ENCODE measurements around the gene SPACDR.
A peak's percentile ranks its signal among the peaks of the same experiment; 100 is the strongest.
"Not testable (repeated sequence)": the region's sequence is repeated elsewhere in the genome, so short reads cannot be mapped to it uniquely, and the experiment has no call there.

SPACDR gene

GRCh38 chr7:100464210-100464660 is at the start of gene SPACDR:
SPACDR (minus strand) TSS chr7:100464260; CDS start chr7:100464025, 235 bp downstream.
- H3K36me3 ChIP-seq (ENCODE audit: control insufficient read depth in 2 of 2, insufficient read depth in 2 of 2, low read length in 2 of 2): peaks cover 0 to 16% of the 10 kb centered on the region in 2 donors
- peaks cover 0 to under 1% of the 10 kb centered on the region in 2 donors for H3K4me1 ChIP-seq (ENCODE audit: control insufficient read depth in 2 of 2, insufficient read depth in 2 of 2, low read length in 2 of 2)
- no peaks in the 10 kb centered on the region for H3K9me3 ChIP-seq (ENCODE audit: control insufficient read depth in 2 of 2, low read length in 2 of 2)
- no peaks in the 10 kb centered on the region for H3K27me3 ChIP-seq (ENCODE audit: control insufficient read depth in 2 of 2, insufficient read depth in 2 of 2, low read length in 2 of 2)
- no peak within 1 kb of the TSS for H3K27ac ChIP-seq (ENCODE audit: low read depth in 2 of 2, low read length in 2 of 2)
- H3K9ac ChIP-seq (ENCODE audit: low read depth in 1 of 2, low read length in 2 of 2): no peak within 1 kb of the TSS
- H3K4me3 ChIP-seq (ENCODE audit: low read length in 2 of 2): no peak within 1 kb of the TSS

DNA sequence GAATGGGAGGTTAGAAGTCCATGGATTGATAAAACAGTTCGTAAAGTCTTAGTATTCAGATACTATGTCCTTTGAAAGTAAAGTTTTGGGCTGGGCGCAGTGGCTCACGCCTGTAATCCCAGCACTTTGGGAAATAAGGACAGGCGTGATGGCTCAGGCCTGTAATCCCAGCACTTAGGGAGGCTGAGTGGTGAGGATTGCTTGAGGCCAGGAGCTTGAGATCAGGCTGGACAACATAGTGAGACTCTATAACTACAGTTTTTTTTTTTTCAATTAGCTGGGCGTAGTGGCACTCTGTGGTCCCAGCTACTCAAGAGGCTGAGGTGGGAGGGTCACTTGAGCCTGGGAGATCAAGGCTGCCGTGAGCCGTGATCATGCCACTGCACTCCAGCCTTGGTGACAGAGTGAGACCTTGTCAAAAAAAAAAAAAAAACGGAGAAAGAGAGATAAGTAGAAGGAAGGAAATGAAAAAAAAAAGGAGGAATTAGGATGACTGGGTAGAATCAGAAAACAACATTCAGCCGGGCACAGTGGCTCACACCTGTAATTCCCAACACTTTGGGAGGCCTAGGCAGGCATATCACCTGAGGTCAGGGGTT is 49.3 kb upstream of the SPACDR start:
- Histone ChIP-seq H3K27me3 (ENCODE audit: control insufficient read depth in 2 of 2, insufficient read depth in 2 of 2, low read length in 2 of 2) (no peaks in the 10 kb centered on the region), H3K9ac (ENCODE audit: low read depth in 1 of 2, low read length in 2 of 2) (no peak overlapping the region), H3K4me3 (ENCODE audit: low read length in 2 of 2) (no peak overlapping the region)

DNA sequence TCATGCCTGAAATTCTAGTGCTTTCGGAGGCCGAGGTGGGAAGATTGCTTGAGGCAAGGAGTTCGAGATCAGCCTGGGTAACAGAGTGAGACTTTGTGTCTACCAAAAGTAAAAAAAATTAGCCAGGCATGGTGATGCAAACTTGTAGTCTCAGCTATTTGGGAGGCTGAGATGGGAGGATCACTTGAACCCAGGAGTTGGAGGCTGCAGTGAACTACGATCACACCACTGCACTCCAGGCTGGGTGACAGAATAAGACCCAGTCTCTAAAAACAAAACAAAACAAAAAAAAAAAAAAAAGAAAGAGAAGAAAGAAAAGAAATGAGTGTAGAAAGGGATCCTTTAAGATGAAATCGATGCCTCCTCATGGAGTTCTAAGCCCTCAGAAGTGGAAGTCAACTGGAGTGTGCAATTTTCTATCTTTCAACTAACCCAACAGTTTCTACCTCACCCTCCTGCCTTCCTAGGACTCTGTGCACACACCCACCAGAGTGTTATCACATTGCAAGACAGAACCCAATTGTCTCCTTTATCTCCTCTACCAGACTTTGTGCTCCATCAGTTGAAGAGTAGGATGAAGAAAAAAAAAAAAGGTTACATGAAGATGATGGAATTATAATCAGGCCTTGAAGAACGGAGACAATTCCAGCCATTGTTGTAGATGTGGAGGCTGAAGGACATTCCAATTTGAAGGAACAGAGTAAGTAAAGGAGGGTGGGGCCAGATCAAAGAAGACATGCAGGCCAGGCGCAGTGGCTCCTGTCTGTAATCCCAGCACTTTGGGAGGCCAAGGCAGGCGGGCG is 46.6 kb upstream of the SPACDR start:
- Histone ChIP-seq H3K36me3 (ENCODE audit: control insufficient read depth in 2 of 2, insufficient read depth in 2 of 2, low read length in 2 of 2) (no peaks in the 10 kb centered on the region), H3K9me3 (ENCODE audit: control insufficient read depth in 2 of 2, low read length in 2 of 2) (no peaks in the 10 kb centered on the region), H3K27me3 (ENCODE audit: control insufficient read depth in 2 of 2, insufficient read depth in 2 of 2, low read length in 2 of 2) (no peaks in the 10 kb centered on the region), H3K27ac (ENCODE audit: low read depth in 2 of 2, low read length in 2 of 2) (no peak overlapping the region), H3K4me3 (ENCODE audit: low read length in 2 of 2) (no peak overlapping the region), H3K4me1 (ENCODE audit: control insufficient read depth in 2 of 2, insufficient read depth in 2 of 2, low read length in 2 of 2) (no peaks in the 10 kb centered on the region), H3K9ac (ENCODE audit: low read depth in 1 of 2, low read length in 2 of 2) (no peak overlapping the region)

More for the DNA sequence above, 49.3 kb upstream of the SPACDR start:
- Histone ChIP-seq H3K4me1 (ENCODE audit: control insufficient read depth in 2 of 2, insufficient read depth in 2 of 2, low read length in 2 of 2) (peaks cover 0 to 3% of the 10 kb centered on the region in 2 donors), H3K36me3 (ENCODE audit: control insufficient read depth in 2 of 2, insufficient read depth in 2 of 2, low read length in 2 of 2) (no peaks in the 10 kb centered on the region), H3K27ac (ENCODE audit: low read depth in 2 of 2, low read length in 2 of 2) (no peak overlapping the region), H3K9me3 (ENCODE audit: control insufficient read depth in 2 of 2, low read length in 2 of 2) (no peaks in the 10 kb centered on the region)

DNA sequence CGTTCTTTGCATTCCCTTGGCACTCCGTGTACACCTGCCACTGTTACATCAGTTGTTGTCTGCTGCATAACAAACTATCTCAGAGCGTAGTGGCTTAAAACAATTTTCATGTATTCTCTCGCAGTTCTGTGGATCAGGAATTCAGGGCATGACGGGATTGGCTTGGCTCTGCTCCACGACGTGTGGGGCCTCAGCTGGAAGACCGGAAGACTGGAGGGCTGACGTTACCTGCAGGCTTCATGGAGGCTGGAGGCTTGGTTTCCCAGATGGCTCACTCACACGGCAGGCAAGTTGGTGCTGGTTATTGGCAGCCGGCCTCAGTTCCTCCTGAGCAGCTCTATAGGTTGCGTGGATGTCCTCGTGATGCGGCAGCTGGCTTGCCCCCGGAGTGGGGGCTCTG is 45.2 kb upstream of the SPACDR start:
- H3K27me3 ChIP-seq (ENCODE audit: control insufficient read depth in 2 of 2, insufficient read depth in 2 of 2, low read length in 2 of 2): no peaks in the 10 kb centered on the region
- H3K4me1 ChIP-seq (ENCODE audit: control insufficient read depth in 2 of 2, insufficient read depth in 2 of 2, low read length in 2 of 2): no peaks in the 10 kb centered on the region
- H3K9ac ChIP-seq (ENCODE audit: low read depth in 1 of 2, low read length in 2 of 2): no peak overlapping the region
- H3K27ac ChIP-seq (ENCODE audit: low read depth in 2 of 2, low read length in 2 of 2): no peak overlapping the region
- H3K36me3 ChIP-seq (ENCODE audit: control insufficient read depth in 2 of 2, insufficient read depth in 2 of 2, low read length in 2 of 2): no peaks in the 10 kb centered on the region
- H3K4me3 ChIP-seq (ENCODE audit: low read length in 2 of 2): peak overlapping the region in 1 of 2 donors; percentile 13
- no peaks in the 10 kb centered on the region for H3K9me3 ChIP-seq (ENCODE audit: control insufficient read depth in 2 of 2, low read length in 2 of 2)

- no peaks in the 10 kb centered on the region for H3K27me3 ChIP-seq (ENCODE audit: control insufficient read depth in 2 of 2, insufficient read depth in 2 of 2, low read length in 2 of 2)
Observed at GRCh38 chr7:100506356-100506923, 42.4 kb upstream of the SPACDR start.

DNA sequence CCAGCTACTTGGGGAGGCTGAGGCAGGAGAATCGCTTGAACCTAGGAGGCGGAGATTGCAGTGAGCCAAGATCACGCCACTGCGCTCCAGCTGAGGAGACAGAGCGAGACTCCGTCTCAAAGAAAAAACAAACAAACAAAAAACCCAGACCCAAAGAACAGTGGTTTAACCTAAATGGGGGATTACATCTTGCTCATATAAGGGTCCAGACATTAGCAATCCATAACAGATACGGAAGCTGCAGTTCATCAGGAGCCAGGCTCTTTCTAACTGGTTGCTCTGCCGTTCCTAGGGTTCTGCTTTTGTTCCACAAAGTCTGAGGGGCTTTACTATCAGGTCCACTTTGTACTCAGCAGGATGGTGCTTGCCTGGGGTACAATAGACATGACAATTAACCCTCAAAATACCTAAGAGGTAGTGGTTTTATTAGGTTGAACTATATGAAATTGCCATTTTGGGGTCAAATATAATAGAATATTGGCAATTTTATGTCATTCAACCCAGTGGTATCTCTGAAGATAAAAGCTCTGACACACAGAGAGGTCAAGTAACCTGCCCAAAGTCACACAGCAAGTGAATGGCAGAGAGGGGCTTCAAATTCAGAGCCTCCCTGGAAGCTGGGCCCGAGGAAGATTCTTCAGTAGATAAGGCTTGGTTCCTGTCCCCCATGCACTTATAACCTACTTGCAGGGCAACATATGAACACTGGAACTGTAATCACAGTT is 41.0 kb upstream of the SPACDR start:
- Histone ChIP-seq H3K9me3 (ENCODE audit: control insufficient read depth in 2 of 2, low read length in 2 of 2) (no peaks in the 10 kb centered on the region), H3K36me3 (ENCODE audit: control insufficient read depth in 2 of 2, insufficient read depth in 2 of 2, low read length in 2 of 2) (no peaks in the 10 kb centered on the region), H3K4me1 (ENCODE audit: control insufficient read depth in 2 of 2, insufficient read depth in 2 of 2, low read length in 2 of 2) (no peaks in the 10 kb centered on the region), H3K9ac (ENCODE audit: low read depth in 1 of 2, low read length in 2 of 2) (no peak overlapping the region), H3K27ac (ENCODE audit: low read depth in 2 of 2, low read length in 2 of 2) (no peak overlapping the region), H3K4me3 (ENCODE audit: low read length in 2 of 2) (no peak overlapping the region), H3K27me3 (ENCODE audit: control insufficient read depth in 2 of 2, insufficient read depth in 2 of 2, low read length in 2 of 2) (no peaks in the 10 kb centered on the region)

More at GRCh38 chr7:100506356-100506923, 42.4 kb upstream of the SPACDR start:
- no peak overlapping the region for H3K4me3 ChIP-seq (ENCODE audit: low read length in 2 of 2)
- H3K9me3 ChIP-seq (ENCODE audit: control insufficient read depth in 2 of 2, low read length in 2 of 2): no peaks in the 10 kb centered on the region
- no peak overlapping the region for H3K27ac ChIP-seq (ENCODE audit: low read depth in 2 of 2, low read length in 2 of 2)
- H3K9ac ChIP-seq (ENCODE audit: low read depth in 1 of 2, low read length in 2 of 2): no peak overlapping the region
- H3K4me1 ChIP-seq (ENCODE audit: control insufficient read depth in 2 of 2, insufficient read depth in 2 of 2, low read length in 2 of 2): no peaks in the 10 kb centered on the region
- no peaks in the 10 kb centered on the region for H3K36me3 ChIP-seq (ENCODE audit: control insufficient read depth in 2 of 2, insufficient read depth in 2 of 2, low read length in 2 of 2)

DNA sequence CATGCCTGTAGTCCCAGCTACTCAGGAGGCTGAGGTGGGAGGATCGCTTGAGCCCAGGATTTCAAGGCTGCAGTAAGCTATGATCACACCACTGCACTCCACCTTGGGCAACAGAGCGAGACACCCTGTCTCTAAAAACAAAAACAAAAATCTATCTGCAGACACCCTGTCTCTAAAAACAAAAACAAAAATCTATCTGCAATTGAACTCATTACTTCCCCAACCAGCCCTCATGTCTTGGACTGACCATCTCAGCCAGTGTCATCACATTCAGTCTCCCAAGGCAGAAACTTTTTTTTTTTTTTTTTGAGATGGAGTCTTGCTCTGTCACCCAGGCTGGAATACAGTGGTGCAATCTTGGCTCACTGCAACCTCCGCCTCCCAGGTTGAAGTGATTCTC is 40.0 kb upstream of the SPACDR start:
- not testable (repeated sequence) for H3K27me3 ChIP-seq (ENCODE audit: control insufficient read depth in 2 of 2, insufficient read depth in 2 of 2, low read length in 2 of 2); H3K36me3 ChIP-seq (ENCODE audit: control insufficient read depth in 2 of 2, insufficient read depth in 2 of 2, low read length in 2 of 2); H3K9ac ChIP-seq (ENCODE audit: low read depth in 1 of 2, low read length in 2 of 2); H3K4me3 ChIP-seq (ENCODE audit: low read length in 2 of 2); H3K27ac ChIP-seq (ENCODE audit: low read depth in 2 of 2, low read length in 2 of 2); H3K4me1 ChIP-seq (ENCODE audit: control insufficient read depth in 2 of 2, insufficient read depth in 2 of 2, low read length in 2 of 2); H3K9me3 ChIP-seq (ENCODE audit: control insufficient read depth in 2 of 2, low read length in 2 of 2)

DNA sequence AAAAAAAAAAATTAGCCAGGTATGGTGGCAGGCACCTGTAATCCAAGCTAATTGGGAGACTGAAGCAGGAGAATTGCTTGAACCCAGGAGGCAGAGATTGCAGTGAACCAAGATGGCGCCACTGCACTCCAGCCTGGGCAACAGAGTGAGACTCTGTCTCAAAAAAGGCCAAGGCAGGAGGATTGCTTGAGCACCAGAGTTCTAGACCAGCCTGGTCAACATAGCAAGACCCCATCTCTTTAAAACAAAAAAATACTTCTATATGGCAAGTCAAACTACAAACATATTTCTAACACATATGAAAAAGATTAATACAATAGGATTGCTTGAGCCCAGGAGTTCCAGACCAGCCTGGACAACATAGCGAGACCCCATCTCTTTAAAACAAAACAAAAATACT is 36.7 kb upstream of the SPACDR start:
- H3K27ac ChIP-seq (ENCODE audit: low read depth in 2 of 2, low read length in 2 of 2); H3K9ac ChIP-seq (ENCODE audit: low read depth in 1 of 2, low read length in 2 of 2); H3K4me1 ChIP-seq (ENCODE audit: control insufficient read depth in 2 of 2, insufficient read depth in 2 of 2, low read length in 2 of 2); H3K36me3 ChIP-seq (ENCODE audit: control insufficient read depth in 2 of 2, insufficient read depth in 2 of 2, low read length in 2 of 2); H3K27me3 ChIP-seq (ENCODE audit: control insufficient read depth in 2 of 2, insufficient read depth in 2 of 2, low read length in 2 of 2); H3K4me3 ChIP-seq (ENCODE audit: low read length in 2 of 2); H3K9me3 ChIP-seq (ENCODE audit: control insufficient read depth in 2 of 2, low read length in 2 of 2): not testable (repeated sequence)

DNA sequence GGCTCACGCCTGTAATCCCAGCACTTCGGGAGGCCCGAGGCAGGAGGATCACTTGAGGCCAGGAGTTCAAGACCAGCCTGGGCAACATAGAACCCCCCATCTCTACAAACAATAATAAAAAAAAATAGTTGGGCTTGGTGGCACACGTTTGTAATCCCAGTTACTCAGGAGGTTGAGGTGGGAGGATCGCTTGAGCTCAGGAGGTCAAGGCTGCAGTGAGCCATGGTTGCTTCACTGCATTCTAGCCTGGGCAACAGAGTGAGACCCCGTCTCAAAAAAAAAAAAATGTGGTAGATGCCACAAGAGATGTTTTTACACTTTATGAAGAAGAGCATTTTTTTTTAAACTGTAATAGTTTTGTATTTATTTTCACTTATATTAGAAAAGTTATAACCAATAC is 32.4 kb upstream of the SPACDR start:
- Histone ChIP-seq H3K4me3 (ENCODE audit: low read length in 2 of 2) (no peak overlapping the region), H3K27ac (ENCODE audit: low read depth in 2 of 2, low read length in 2 of 2) (no peak overlapping the region), H3K4me1 (ENCODE audit: control insufficient read depth in 2 of 2, insufficient read depth in 2 of 2, low read length in 2 of 2) (peaks cover 3 to 5% of the 10 kb centered on the region in 2 donors), H3K9ac (ENCODE audit: low read depth in 1 of 2, low read length in 2 of 2) (no peak overlapping the region), H3K36me3 (ENCODE audit: control insufficient read depth in 2 of 2, insufficient read depth in 2 of 2, low read length in 2 of 2) (no peaks in the 10 kb centered on the region), H3K9me3 (ENCODE audit: control insufficient read depth in 2 of 2, low read length in 2 of 2) (no peaks in the 10 kb centered on the region), H3K27me3 (ENCODE audit: control insufficient read depth in 2 of 2, insufficient read depth in 2 of 2, low read length in 2 of 2) (peaks cover 0 to 5% of the 10 kb centered on the region in 2 donors)

Data from mucosa of rectum (tissue), 2 donors.